Suprapubic skin (tissue), 3 donors: Measurements from ENCODE around the gene MATCAP1.

Source experiments
- POLR2AphosphoS5 ChIP-seq, 3 donors: sonication (generic); formaldehyde crosslinking; IDR thresholded peaks; one replicate each; pipeline ENCODE4 v1.6.1; 2017; ENCODE audit warnings: antibody characterized with exemption in 3 of 3
- TF ChIP-seq, protein P1 (sequence below), 2 donors: fragments of 200-600 bp in 1 of 2; fragments of 450-650 bp in 1 of 2; sonication (generic) in 1 of 2; IDR thresholded peaks; one replicate each; pipeline ENCODE4 v1.5.1; 2016 to 2019; ENCODE audit warnings: antibody characterized with exemption in 2 of 2, mild to moderate bottlenecking in 1 of 2, moderate library complexity in 1 of 2

DNA sequence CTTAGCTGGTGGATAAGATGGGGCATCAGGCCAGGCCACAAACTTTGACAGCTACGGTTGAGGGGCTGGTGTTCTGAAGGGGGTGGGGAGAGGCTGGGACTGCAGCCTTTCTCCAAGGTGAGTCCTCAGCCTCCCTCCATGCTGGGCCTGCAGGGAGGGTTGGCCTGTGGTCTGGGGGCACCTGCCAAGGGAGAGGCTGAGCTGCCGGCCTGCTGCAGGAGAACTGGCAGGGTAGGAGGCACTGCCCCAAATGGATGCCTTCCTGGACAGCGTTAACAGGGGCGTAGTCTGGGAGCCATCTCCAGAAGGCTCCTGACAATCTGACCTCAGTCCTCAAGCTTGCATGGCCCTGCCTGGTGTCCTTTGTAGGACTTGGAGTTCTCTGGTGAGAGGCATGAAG lies 20.3 kb upstream of the MATCAP1 start:
- no peak for TF ChIP-seq POLR2AphosphoS5 (IDR thresholded peaks at IDR 0.05)
- TF ChIP-seq, protein P1, sequence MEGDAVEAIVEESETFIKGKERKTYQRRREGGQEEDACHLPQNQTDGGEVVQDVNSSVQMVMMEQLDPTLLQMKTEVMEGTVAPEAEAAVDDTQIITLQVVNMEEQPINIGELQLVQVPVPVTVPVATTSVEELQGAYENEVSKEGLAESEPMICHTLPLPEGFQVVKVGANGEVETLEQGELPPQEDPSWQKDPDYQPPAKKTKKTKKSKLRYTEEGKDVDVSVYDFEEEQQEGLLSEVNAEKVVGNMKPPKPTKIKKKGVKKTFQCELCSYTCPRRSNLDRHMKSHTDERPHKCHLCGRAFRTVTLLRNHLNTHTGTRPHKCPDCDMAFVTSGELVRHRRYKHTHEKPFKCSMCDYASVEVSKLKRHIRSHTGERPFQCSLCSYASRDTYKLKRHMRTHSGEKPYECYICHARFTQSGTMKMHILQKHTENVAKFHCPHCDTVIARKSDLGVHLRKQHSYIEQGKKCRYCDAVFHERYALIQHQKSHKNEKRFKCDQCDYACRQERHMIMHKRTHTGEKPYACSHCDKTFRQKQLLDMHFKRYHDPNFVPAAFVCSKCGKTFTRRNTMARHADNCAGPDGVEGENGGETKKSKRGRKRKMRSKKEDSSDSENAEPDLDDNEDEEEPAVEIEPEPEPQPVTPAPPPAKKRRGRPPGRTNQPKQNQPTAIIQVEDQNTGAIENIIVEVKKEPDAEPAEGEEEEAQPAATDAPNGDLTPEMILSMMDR (IDR thresholded peaks at IDR 0.05), result no peak
